Small intestine (tissue), 7 donors: ENCODE results near the gene CDHR4. TPM values are rescaled to one million over a fixed set of nuclear protein-coding genes. Genes with fewer than 3 reads are reported as not detected.
"Not testable (repeated sequence)": the region's sequence is repeated elsewhere in the genome, so short reads cannot be mapped to it uniquely, and the experiment has no call there.

Experiments used
- DNase-seq, 2 donors: peaks; one replicate each; pipeline versions ENCODE4 v3.0.0 to v3.0.0-alpha.2; 2013
- FAIRE-seq: peaks from 2 replicates; lab custom pipeline; 2012; peaks lifted over from hg19 to GRCh38; lab: Jason Lieb, UNC
- H3K27ac ChIP-seq, 3 donors: one replicate each; pipeline ENCODE4 v1.5.1; 2013; ENCODE audit warnings: low read length in 2 of 3, mild to moderate bottlenecking in 2 of 3, control low read depth in 1 of 3, inconsistent platforms in 1 of 3, low read depth in 1 of 3, moderate library complexity in 1 of 3
- H3K27me3 ChIP-seq, 3 donors: one replicate each; pipeline ENCODE4 v1.6.1; 2013; ENCODE audit warnings: low read length in 3 of 3, inconsistent platforms in 1 of 3; ENCODE audit not compliant: control insufficient read depth in 3 of 3, insufficient read depth in 3 of 3
- H3K36me3 ChIP-seq, 3 donors: one replicate each; pipeline ENCODE4 v1.6.1; 2013; ENCODE audit warnings: low read length in 3 of 3, inconsistent platforms in 1 of 3, low read depth in 1 of 3, mild to moderate bottlenecking in 1 of 3, moderate library complexity in 1 of 3; ENCODE audit not compliant: control insufficient read depth in 3 of 3, insufficient read depth in 2 of 3
- H3K4me1 ChIP-seq, 3 donors: one replicate each; pipeline ENCODE4 v1.6.1; 2013; ENCODE audit warnings: low read length in 2 of 3, inconsistent platforms in 1 of 3, low read depth in 1 of 3, mild to moderate bottlenecking in 1 of 3, moderate library complexity in 1 of 3; ENCODE audit not compliant: control insufficient read depth in 3 of 3, insufficient read depth in 2 of 3
- H3K4me3 ChIP-seq, 3 donors: one replicate each; pipeline ENCODE4 v1.5.1; 2013; ENCODE audit warnings: low read length in 3 of 3, control low read depth in 1 of 3, inconsistent platforms in 1 of 3, low read depth in 1 of 3, mild to moderate bottlenecking in 1 of 3, moderate library complexity in 1 of 3
- H3K9me3 ChIP-seq, 2 donors: one replicate each; pipeline ENCODE4 v1.6.1; 2013; ENCODE audit warnings: low read depth in 1 of 2, low read length in 1 of 2; ENCODE audit not compliant: control insufficient read depth in 2 of 2, insufficient read depth in 1 of 2
- WGBS, 3 donors: extraction: QIAGEN DNeasy Blood & Tissue Kit; methylation state at CpG; one replicate each; pipeline ENCODE4 v1.1.7; 2013; 5-methylcytosine and 5-hydroxymethylcytosine counted together
- polyA plus RNA-seq, 4 donors: library from polyadenylated mRNA; stranded (reverse) in 3 of 4; unstranded in 1 of 4; fragments of 200-250 nt in 3 of 4; fragments of 120-200 nt in 1 of 4; gene quantifications; one replicate each; pipeline versions ENCODE4 v1.2.1 to v1.2.3, GENCODE V29; 2013
- donor health status: healthy with polysubstance abuse.
- donor health status: control.
- donor health status: control.
- donor health status: Bipolar disorder and iron deficiency.
- donor health status: healthy.

Gene CDHR4
- polyA plus RNA-seq, 4 donors: 0.15 TPM; not detected in 3

DNA sequence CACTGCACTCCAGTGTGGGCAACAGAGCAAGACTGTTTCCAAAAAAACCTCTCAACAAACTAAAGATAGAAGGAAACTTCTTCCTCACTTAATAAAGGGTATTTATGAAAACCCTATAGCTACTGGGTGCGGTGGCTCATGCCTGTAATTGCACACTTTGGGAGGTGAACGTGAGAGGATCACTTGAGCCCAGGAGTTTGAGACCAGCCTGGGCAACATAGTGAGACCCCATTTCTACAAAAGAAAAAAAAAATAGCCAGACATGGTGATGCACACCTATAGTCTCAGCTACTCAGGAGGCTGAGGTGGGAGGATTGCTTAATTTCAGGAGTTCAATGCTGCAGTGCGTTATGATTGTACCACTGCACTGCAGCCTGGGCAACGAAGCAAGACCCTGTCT lies 35.7 kb downstream of the CDHR4 start:
- Histone ChIP-seq H3K9me3 (peaks cover 0 to 4% of the 10 kb centered on the region in 2 donors), H3K4me3 (no peak overlapping the region), H3K27me3 (no peaks in the 10 kb centered on the region), H3K36me3 (peaks cover 0 to 36% (median 5%) of the 10 kb centered on the region in 3 donors), H3K4me1 (peaks cover 0 to 2% (median 0%) of the 10 kb centered on the region in 3 donors), H3K27ac (no peak overlapping the region)
- DNase-seq (no peak), FAIRE-seq (no peak)
- WGBS, 3 donors: 91 to 98% (median 94%) methylated on average over 4 of the region's 4 CpGs

DNA sequence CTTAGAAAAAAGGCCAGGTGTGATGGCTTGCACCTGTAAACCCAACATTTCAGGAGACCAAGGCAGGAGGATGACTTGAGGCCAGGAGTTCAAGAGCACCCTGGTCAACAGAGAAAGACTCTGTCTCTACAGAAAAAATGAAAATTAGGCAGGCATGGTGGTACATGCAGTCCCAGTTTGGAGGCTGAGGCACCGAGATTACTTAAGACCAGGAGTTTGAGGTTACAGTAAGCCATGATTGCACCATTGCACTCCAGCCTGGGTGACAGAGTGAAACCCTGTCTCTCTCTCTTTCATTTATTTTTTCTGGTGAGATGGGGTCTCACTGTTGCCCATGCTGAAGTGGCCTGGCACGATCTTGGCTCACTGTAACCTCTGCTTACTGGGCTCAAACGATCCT lies 38.0 kb downstream of the CDHR4 start:
- peaks cover 0 to 30% (median 5%) of the 10 kb centered on the region in 3 donors for H3K36me3 ChIP-seq
- H3K4me3 ChIP-seq: no peak overlapping the region
- DNase-seq (no peak), FAIRE-seq (no peak)
- no peaks in the 10 kb centered on the region for H3K27me3 ChIP-seq
- H3K4me1 ChIP-seq: peaks cover 0 to 2% (median 0%) of the 10 kb centered on the region in 3 donors
- WGBS, 3 donors: 91 to 100% (median 93%) methylated on average over 3 of the region's 3 CpGs
- peaks cover 0 to 4% of the 10 kb centered on the region in 2 donors for H3K9me3 ChIP-seq
- no peak overlapping the region for H3K27ac ChIP-seq

DNA sequence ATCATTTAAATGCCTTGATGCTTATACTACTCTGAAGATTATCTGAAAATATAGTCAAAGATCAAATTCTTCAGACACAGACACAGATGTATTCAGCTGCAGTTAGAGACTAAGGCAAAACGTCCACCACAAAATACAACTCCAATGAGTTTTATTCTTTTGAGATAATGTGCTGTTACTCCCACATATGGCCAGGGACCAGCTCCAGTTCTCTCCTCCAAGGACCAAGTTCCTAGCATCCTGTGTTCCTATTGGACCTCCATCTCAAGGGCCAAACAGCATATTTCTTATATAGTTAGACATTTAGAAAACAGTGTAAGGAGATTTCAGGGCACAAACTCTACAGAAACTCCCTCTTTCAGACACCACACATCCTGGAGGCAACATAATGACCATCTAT lies 40.4 kb downstream of the CDHR4 start:
- Histone ChIP-seq H3K27me3 (no peaks in the 10 kb centered on the region), H3K4me1 (peaks cover 0 to 2% (median 0%) of the 10 kb centered on the region in 3 donors), H3K4me3 (no peak overlapping the region), H3K36me3 (peaks cover 0 to 15% (median 3%) of the 10 kb centered on the region in 3 donors), H3K27ac (no peak overlapping the region), H3K9me3 (no peaks in the 10 kb centered on the region)
- no peak for FAIRE-seq
- DNase-seq: no peak
- 36 to 44% (median 42%) methylated on average over 1 of the region's 1 CpG for WGBS, 3 donors

DNA sequence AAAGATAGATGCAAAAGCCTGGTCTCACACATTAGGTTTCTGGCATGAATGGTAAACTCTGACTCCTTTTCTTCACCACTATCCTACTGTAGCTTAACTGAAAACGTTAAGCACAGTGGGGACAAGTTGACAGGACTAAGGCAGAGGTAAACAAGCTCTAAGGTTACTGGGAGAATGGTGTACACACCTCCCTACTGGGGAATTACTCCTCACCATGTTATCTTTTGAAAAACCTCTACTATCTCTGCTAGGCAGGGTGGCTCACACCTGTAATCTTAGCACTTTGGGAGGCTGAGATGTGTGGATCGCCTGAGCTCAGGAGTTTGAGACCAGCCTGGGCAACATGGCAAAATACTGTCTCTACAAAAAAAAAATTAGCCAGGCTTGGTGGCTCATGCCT lies 42.5 kb downstream of the CDHR4 start:
- Histone ChIP-seq H3K27me3 (no peaks in the 10 kb centered on the region), H3K36me3 (peaks cover 0 to 10% (median 3%) of the 10 kb centered on the region in 3 donors), H3K4me3 (no peak overlapping the region), H3K4me1 (peaks cover 0 to 2% (median 0%) of the 10 kb centered on the region in 3 donors), H3K27ac (no peak overlapping the region), H3K9me3 (no peaks in the 10 kb centered on the region)
- FAIRE-seq (no peak), DNase-seq (no peak)
- WGBS, 3 donors: 73 to 81% (median 78%) methylated on average over 2 of the region's 2 CpGs

DNA sequence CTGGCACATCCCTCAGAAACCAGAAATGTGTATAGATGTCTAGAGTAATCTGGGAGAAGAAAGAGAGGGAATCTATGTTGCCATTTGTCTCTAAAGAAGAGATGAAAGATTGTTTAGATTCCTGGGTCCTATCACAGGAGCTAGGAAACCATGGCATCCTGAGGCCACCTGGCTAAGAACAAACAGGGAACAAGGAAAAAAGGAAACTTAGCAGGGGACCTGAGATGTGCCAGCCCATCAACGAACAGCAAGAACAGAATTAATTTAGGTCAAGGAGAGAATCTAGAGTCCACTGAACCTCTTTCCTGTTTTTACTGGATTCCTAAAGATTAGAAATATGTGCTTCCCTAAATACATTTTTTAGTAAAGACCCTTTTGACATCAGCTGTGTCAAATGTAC lies 43.6 kb downstream of the CDHR4 start:
- DNase-seq (no peak), FAIRE-seq (no peak)
- WGBS, 3 donors: 79 to 86% (median 80%) methylated on average over 1 of the region's 1 CpG
- Histone ChIP-seq H3K9me3 (no peaks in the 10 kb centered on the region), H3K4me1 (peaks cover 0 to 2% (median 0%) of the 10 kb centered on the region in 3 donors), H3K36me3 (peaks cover 0 to 9% (median 3%) of the 10 kb centered on the region in 3 donors), H3K27me3 (no peaks in the 10 kb centered on the region), H3K4me3 (no peak overlapping the region), H3K27ac (no peak overlapping the region)

DNA sequence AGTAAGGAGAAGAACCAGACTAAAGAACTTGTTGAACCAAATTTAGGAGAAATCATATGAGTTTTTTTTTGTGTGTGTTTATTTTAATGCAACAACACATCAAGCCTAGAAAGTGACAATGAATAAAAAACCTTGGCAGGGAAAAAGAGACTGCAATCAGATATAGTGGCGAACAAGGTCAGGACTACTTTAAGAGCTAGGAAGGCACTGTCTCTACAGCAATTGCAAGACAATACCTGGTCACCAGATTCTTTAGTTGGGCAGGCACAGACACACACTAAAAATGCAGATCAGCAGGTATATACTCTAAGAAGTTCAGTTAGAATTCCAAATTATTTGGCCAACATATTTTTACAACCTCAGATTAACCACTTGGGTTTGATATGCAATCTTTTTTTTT lies 45.1 kb downstream of the CDHR4 start:
- H3K4me3 ChIP-seq: no peak overlapping the region
- no peak overlapping the region for H3K27ac ChIP-seq
- H3K36me3 ChIP-seq: peaks cover 0 to 5% (median 0%) of the 10 kb centered on the region in 3 donors
- DNase-seq: no peak
- H3K4me1 ChIP-seq: peaks cover 0 to 4% (median 0%) of the 10 kb centered on the region in 3 donors
- no peaks in the 10 kb centered on the region for H3K27me3 ChIP-seq
- no peak for FAIRE-seq
- H3K9me3 ChIP-seq: no peaks in the 10 kb centered on the region
- WGBS, 3 donors: 91 to 100% (median 96%) methylated on average over 1 of the region's 1 CpG

DNA sequence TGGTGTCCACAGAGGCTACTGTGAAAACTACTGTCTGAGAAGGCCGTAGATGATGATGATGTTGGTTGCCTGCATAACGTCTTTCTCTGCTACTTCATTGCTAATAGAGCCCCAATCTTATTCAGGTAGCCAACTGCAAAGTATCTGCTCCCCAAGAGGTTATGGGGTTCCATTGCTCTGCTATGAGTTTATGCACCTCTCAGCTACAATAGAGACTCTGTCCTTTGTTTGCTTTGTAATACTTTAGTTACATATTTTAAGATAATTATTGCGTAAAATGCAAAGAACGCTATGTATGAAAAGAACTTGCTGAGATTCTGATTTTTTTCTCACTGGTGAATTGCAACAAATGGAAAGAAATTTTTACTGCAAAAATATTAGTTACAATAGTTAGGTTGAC lies 48.2 kb downstream of the CDHR4 start:
- no peak overlapping the region for H3K4me3 ChIP-seq
- peaks cover 0 to 16% (median 3%) of the 10 kb centered on the region in 3 donors for H3K36me3 ChIP-seq
- H3K27ac ChIP-seq: no peak overlapping the region
- FAIRE-seq (no peak), DNase-seq (peak in 1 of 2 donors; percentile 23)
- H3K9me3 ChIP-seq: no peaks in the 10 kb centered on the region
- 83 to 88% (median 85%) methylated on average over 4 of the region's 4 CpGs for WGBS, 3 donors
- H3K4me1 ChIP-seq: peaks cover 0 to 4% (median 0%) of the 10 kb centered on the region in 3 donors
- H3K27me3 ChIP-seq: no peaks in the 10 kb centered on the region

DNA sequence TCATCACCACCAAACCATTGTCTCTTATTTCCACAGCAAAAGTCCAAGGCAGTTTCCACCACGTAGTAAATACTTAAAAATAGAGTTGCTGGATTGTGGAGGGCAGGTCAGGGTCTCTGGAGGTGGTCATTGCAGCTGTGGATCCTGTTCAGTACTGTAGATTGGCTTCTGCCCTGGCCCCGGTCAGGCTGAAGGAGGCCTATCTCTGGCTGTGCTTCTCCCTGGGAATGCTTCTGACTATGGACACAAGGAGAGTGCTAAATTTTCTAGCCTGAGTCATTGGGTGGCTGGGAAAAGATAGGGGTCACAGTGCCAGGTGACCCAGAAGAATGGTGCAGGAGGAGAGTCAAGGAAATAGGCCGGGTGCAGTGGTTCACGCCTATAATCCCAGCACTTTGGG lies 49.6 kb downstream of the CDHR4 start:
- peaks cover 0 to 4% (median 0%) of the 10 kb centered on the region in 3 donors for H3K4me1 ChIP-seq
- H3K27ac ChIP-seq: peak overlapping the region in 1 of 3 donors; percentile 50
- FAIRE-seq: no peak
- 91 to 98% (median 97%) methylated on average over 4 of the region's 4 CpGs for WGBS, 3 donors
- no peak for DNase-seq
- no peaks in the 10 kb centered on the region for H3K27me3 ChIP-seq
- H3K4me3 ChIP-seq: no peak overlapping the region
- no peaks in the 10 kb centered on the region for H3K9me3 ChIP-seq
- peaks cover 2 to 20% (median 3%) of the 10 kb centered on the region in 3 donors for H3K36me3 ChIP-seq

DNA sequence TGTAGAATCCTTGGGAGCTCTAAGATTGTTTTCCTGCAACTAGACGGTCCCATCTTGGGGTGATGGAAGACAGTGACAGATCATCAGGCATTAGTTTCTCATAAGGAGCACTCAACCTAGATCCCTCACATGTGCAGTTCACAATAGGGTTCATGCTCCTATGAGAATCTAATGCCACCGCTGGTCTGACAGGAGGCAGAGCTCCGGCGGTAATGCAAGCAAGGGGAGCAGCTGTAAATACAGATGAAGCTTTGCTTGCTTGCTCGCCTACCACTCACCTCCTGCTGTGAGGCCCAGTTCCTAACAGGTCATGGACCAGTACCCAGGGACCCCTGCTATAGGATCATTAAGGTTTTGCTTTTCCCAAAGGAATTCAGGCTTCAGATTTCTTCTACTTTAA lies 50.8 kb downstream of the CDHR4 start:
- not testable (repeated sequence) for H3K4me3 ChIP-seq, H3K27me3 ChIP-seq, DNase-seq, H3K9me3 ChIP-seq, H3K27ac ChIP-seq, FAIRE-seq, H3K4me1 ChIP-seq
- peaks cover 3 to 24% (median 5%) of the 10 kb centered on the region in 3 donors for H3K36me3 ChIP-seq
- WGBS, 3 donors: 94% methylated on average over 5 of the region's 5 CpGs
